Glutamatergic neuron (in vitro differentiated cells): ENCODE results near the gene PLCD1. TPM values are rescaled to one million over a fixed set of nuclear protein-coding genes. Genes with fewer than 3 reads are reported as not detected.

Source experiments
- DNase-seq: peaks from one replicate; pipeline ENCODE4 v3.0.0; 2022
- H3K27ac Mint-ChIP-seq: one replicate; pipeline ENCODE4 v1.8.0; 2020; ENCODE audit warnings: mild to moderate bottlenecking, mixed read lengths, inconsistent platforms; ENCODE audit not compliant: unreplicated experiment
- H3K27me3 Mint-ChIP-seq: one replicate; pipeline ENCODE4 v1.8.0; 2020; ENCODE audit warnings: mild to moderate bottlenecking, moderate library complexity, mixed read lengths, inconsistent platforms; ENCODE audit not compliant: unreplicated experiment
- H3K36me3 Mint-ChIP-seq: one replicate; pipeline ENCODE4 v1.8.0; 2020; ENCODE audit warnings: mild to moderate bottlenecking, mixed read lengths, inconsistent platforms; ENCODE audit not compliant: unreplicated experiment
- H3K4me1 Mint-ChIP-seq: one replicate; pipeline ENCODE4 v1.8.0; 2020; ENCODE audit warnings: mild to moderate bottlenecking, low read depth, mixed read lengths, inconsistent platforms; ENCODE audit not compliant: unreplicated experiment
- H3K4me3 Mint-ChIP-seq: one replicate; pipeline ENCODE4 v1.8.0; 2020; ENCODE audit warnings: mild to moderate bottlenecking, mixed read lengths, inconsistent platforms; ENCODE audit not compliant: unreplicated experiment
- H3K9me3 Mint-ChIP-seq: one replicate; pipeline ENCODE4 v1.8.0; 2020; ENCODE audit warnings: mild to moderate bottlenecking, moderate library complexity, mixed read lengths, inconsistent platforms; ENCODE audit not compliant: unreplicated experiment
- total RNA-seq: library from RNA; stranded (reverse); fragmentation: NEBNext Ultra II Directional; extraction: Animal tissue kit (Norgen Biotek cat#: 25700); gene quantifications from one replicate; pipeline ENCODE4 v1.2.1, GENCODE V29; 2021; ENCODE audit not compliant: unreplicated experiment
- TF ChIP-seq, protein P1 (sequence below): fragments of 200-600 bp; sonication (generic); IDR thresholded peaks from one replicate; pipeline ENCODE4 v1.5.0; 2021; ENCODE audit not compliant: partially characterized antibody, unreplicated experiment

PLCD1 gene
- total RNA-seq, 1 donor from 2014 or later = 73.0 TPM

DNA sequence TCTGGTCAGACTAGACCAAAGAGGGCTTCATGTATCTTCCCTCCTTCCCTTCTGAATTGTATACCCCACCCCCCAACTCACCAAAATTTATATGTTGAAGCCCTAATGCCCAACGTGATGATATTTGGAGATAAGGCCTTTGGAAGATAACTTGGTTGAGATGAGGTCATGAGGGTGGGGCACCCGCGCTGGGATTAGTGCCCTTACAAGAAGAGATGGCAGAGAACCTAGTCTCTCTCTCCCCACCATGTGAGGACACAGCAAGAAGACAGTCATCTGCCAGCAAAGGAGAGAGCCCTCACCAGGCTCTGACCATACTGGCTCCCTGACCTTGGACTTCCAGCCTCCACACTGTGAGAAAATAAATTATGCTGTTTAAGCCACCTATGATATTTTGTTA, 13.5 kb downstream of the PLCD1 start:
- Mint-ChIP-seq H3K36me3 (peaks cover 25% of the 10 kb centered on the region), H3K4me1 (no peaks in the 10 kb centered on the region), H3K9me3 (peaks cover 5% of the 10 kb centered on the region), H3K27me3 (no peaks in the 10 kb centered on the region), H3K4me3 (no peak overlapping the region), H3K27ac (no peak overlapping the region)
- DNase-seq = no peak
- TF ChIP-seq, protein P1, sequence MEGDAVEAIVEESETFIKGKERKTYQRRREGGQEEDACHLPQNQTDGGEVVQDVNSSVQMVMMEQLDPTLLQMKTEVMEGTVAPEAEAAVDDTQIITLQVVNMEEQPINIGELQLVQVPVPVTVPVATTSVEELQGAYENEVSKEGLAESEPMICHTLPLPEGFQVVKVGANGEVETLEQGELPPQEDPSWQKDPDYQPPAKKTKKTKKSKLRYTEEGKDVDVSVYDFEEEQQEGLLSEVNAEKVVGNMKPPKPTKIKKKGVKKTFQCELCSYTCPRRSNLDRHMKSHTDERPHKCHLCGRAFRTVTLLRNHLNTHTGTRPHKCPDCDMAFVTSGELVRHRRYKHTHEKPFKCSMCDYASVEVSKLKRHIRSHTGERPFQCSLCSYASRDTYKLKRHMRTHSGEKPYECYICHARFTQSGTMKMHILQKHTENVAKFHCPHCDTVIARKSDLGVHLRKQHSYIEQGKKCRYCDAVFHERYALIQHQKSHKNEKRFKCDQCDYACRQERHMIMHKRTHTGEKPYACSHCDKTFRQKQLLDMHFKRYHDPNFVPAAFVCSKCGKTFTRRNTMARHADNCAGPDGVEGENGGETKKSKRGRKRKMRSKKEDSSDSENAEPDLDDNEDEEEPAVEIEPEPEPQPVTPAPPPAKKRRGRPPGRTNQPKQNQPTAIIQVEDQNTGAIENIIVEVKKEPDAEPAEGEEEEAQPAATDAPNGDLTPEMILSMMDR = no peak

DNA sequence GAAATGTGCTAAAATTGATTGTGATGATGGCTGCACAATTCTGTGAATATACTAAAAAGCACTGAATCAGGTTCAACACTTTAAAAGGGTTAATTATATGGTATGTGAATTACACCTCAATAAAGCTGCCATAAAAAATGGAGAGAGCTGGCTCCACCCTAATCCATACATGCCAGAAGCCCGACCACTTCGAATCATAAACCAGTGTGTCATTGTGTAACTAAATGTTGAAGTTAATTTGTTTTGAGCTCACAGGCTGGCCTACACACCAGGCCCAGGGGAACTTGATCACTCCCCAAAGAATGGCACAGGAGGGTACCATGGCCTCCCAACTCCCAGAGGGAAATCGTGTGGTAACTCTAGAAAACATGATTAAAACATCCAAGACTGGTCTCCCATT, 14.0 kb downstream of the PLCD1 start:
- TF ChIP-seq, protein P1 = no peak
- Mint-ChIP-seq H3K4me1 (no peaks in the 10 kb centered on the region), H3K36me3 (peaks cover 23% of the 10 kb centered on the region), H3K4me3 (no peak overlapping the region), H3K27me3 (peaks cover 2% of the 10 kb centered on the region), H3K27ac (no peak overlapping the region), H3K9me3 (peaks cover 5% of the 10 kb centered on the region)
- DNase-seq = no peak

DNA sequence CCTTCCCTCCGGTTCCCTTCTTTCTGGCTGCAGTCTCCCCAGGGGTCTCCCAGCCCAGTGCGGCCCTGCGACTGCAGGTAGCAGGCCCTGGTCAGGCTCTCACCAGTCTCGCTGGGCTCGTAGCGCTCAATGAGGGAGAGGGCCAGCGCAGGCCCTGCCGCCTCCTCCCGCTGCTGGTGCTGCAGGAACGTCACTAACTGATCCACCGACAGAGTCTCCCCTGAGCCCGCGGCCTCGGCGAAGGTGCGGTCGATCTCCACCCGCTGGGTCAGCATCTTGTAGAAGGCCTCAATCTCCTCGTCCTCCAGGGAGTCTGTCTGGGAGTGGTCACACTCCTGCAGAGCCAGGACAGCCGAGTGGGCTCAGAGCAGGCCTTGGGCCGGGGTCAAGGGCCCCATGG, 18.3 kb downstream of the PLCD1 start:
- no peak for DNase-seq
- Mint-ChIP-seq H3K27me3 (peaks cover 2% of the 10 kb centered on the region), H3K9me3 (peaks cover 2% of the 10 kb centered on the region), H3K4me1 (no peaks in the 10 kb centered on the region), H3K27ac (no peak overlapping the region), H3K36me3 (peaks cover 16% of the 10 kb centered on the region), H3K4me3 (no peak overlapping the region)
- TF ChIP-seq, protein P1 = no peak

DNA sequence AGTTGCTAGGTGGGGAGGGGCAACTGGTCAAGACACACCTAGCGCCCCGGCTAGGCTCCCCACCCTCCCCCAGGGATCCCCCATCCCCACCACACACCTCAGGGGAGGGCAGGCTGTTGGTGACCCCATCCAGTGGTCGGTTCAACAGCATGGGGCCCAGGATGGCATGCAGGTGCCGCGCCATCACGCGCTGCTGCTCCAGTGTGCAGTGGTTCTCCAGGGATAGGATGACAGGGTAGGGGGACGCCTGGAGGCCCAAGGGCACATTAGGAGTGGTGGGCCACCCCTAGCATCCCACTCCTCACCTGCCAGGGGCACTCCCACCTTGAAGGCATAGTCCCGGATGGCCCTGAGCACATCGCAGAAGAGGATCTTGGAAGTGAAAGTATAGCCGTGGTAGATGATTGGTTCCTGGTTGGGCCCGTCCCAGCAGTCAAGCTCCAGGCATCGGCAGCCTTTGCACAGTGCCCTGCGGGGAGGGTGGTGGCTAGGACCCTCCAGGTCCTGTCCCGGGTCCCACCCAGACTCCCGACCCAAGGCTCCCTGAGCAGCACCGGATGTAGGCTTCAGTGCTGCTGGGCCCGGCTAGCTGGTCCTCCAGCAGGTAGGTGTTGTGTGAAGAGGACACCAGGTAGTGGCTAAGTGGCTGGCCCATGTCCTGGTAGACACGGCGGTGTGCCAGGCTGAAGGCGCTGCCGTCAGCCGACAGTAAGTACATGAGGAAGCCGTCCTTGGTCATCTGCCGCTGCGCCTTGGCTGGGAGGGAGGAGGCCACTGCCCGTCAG, 19.4 kb downstream of the PLCD1 start:
- Mint-ChIP-seq H3K9me3 (peaks cover 2% of the 10 kb centered on the region), H3K27ac (no peak overlapping the region), H3K4me1 (no peaks in the 10 kb centered on the region), H3K4me3 (no peak overlapping the region), H3K36me3 (peaks cover 10% of the 10 kb centered on the region), H3K27me3 (peaks cover 4% of the 10 kb centered on the region)
- DNase-seq = no peak
- TF ChIP-seq, protein P1 = no peak

DNA sequence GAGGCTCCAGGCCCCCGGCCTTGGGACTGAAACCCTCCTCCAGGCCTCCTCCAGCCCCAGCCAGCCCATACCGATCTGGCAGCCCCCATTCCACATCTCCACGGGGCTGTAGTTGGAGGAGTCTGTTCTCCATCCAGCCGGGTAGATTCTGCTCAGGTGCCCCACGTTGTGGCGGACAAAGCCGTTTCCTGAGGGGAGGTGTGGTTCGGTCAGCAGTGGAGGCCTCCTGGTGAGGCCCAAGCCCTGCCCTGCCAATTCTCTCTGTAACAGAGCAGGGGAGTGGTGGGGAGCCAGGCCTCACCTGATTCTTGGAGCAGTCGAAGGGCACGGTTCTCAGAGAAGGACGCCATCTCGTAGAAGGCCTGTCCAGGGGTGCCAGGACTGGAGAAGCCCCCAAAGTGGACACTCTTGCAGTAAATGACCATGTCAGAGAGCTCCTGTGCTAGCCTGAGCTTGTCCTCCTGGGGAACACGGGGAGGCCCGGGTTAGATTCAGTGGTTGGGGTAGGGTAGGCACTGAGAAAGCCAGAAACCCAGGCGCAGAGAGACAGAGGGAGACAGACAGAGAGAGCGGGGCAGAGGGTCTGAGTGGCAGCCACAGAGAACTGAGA, 20.4 kb downstream of the PLCD1 start:
- Mint-ChIP-seq H3K9me3 (peaks cover 5% of the 10 kb centered on the region), H3K36me3 (peaks cover 1% of the 10 kb centered on the region), H3K27ac (no peak overlapping the region), H3K4me3 (no peak overlapping the region), H3K4me1 (no peaks in the 10 kb centered on the region), H3K27me3 (peaks cover 4% of the 10 kb centered on the region)
- TF ChIP-seq, protein P1 = no peak
- DNase-seq = no peak
